Liver (tissue), 9 donors: ENCODE data around the gene RNGTT. TPM values are rescaled to one million over a fixed set of nuclear protein-coding genes. Genes with fewer than 3 reads are reported as not detected.
"Not testable (repeated sequence)": the region's sequence is repeated elsewhere in the genome, so short reads cannot be mapped to it uniquely, and the experiment has no call there.

Experiments used
- DNase-seq: peaks from one replicate; pipeline ENCODE4 v3.0.0-alpha.2; 2017; ENCODE audit warnings: low spot score
- H3K27ac ChIP-seq, 2 donors: one replicate each; pipeline ENCODE4 v1.7.0; 2013; ENCODE audit warnings: inconsistent platforms in 2 of 2, low read length in 2 of 2, control low read depth in 1 of 2, low read depth in 1 of 2, mild to moderate bottlenecking in 1 of 2
- H3K27me3 ChIP-seq, 4 donors: one replicate each; pipeline versions ENCODE4 v1.6.1 to v1.7.0; 2013; ENCODE audit warnings: low read length in 3 of 4, inconsistent platforms in 1 of 4, mild to moderate bottlenecking in 1 of 4, moderate library complexity in 1 of 4; ENCODE audit not compliant: control insufficient read depth in 4 of 4, insufficient read depth in 4 of 4
- H3K36me3 ChIP-seq, 4 donors: one replicate each; pipeline versions ENCODE4 v1.6.1 to v1.7.0; 2013; ENCODE audit warnings: low read length in 3 of 4, mild to moderate bottlenecking in 3 of 4, low read depth in 1 of 4, moderate library complexity in 1 of 4; ENCODE audit not compliant: control insufficient read depth in 4 of 4, insufficient read depth in 3 of 4
- H3K4me1 ChIP-seq, 4 donors: one replicate each; pipeline versions ENCODE4 v1.6.1 to v1.7.0; 2013; ENCODE audit warnings: low read length in 3 of 4, mild to moderate bottlenecking in 3 of 4, moderate library complexity in 1 of 4; ENCODE audit not compliant: control insufficient read depth in 4 of 4, insufficient read depth in 4 of 4
- H3K4me3 ChIP-seq, 3 donors: one replicate each; pipeline versions ENCODE4 v1.6.1 to v1.7.0; 2013; ENCODE audit warnings: low read length in 3 of 3, control low read depth in 1 of 3, low read depth in 1 of 3, mild to moderate bottlenecking in 1 of 3
- H3K9ac ChIP-seq, 2 donors: one replicate each; pipeline ENCODE4 v1.7.0; 2013; ENCODE audit warnings: low read length in 2 of 2, mild to moderate bottlenecking in 2 of 2, moderate library complexity in 2 of 2, control low read depth in 1 of 2, low read depth in 1 of 2
- H3K9me3 ChIP-seq, 4 donors: one replicate each; pipeline versions ENCODE4 v1.6.1 to v1.7.0; 2013; ENCODE audit warnings: low read length in 3 of 4; ENCODE audit not compliant: control insufficient read depth in 4 of 4
- EGR1 ChIP-seq, 2 donors: IDR thresholded peaks; 2 replicates each; pipeline ENCODE4 v1.6.1; 2016 to 2018; ENCODE audit warnings: antibody characterized with exemption in 2 of 2, low read depth in 2 of 2
- FOXA1 ChIP-seq: IDR thresholded peaks from 2 replicates; pipeline ENCODE4 v1.6.1; 2016; ENCODE audit warnings: antibody characterized with exemption
- FOXA2 ChIP-seq: IDR thresholded peaks from 2 replicates; pipeline ENCODE4 v1.6.1; 2016; ENCODE audit warnings: antibody characterized with exemption
- HNF4A ChIP-seq, 2 donors: conservative IDR thresholded peaks; 2 replicates each; pipeline ENCODE4 v1.6.1; 2016; ENCODE audit warnings: antibody characterized with exemption in 2 of 2, mild to moderate bottlenecking in 2 of 2
- HNF4G ChIP-seq: IDR thresholded peaks from 2 replicates; pipeline ENCODE4 v1.6.1; 2016; ENCODE audit warnings: antibody characterized with exemption
- JUND ChIP-seq, 2 donors: IDR thresholded peaks; 2 replicates each; pipeline ENCODE4 v1.6.1; 2016; ENCODE audit warnings: antibody characterized with exemption in 2 of 2
- NR2F2 ChIP-seq: IDR thresholded peaks from 2 replicates; pipeline ENCODE4 v1.6.1; 2016; ENCODE audit warnings: antibody characterized with exemption
- RAD21 ChIP-seq, 2 donors: IDR thresholded peaks; 2 replicates each; pipeline ENCODE4 v1.6.1; 2016; ENCODE audit warnings: antibody characterized with exemption in 2 of 2, mild to moderate bottlenecking in 2 of 2
- RXRA ChIP-seq, 2 donors: IDR thresholded peaks; 2 replicates each; pipeline ENCODE4 v1.6.1; 2017 to 2018; ENCODE audit warnings: antibody characterized with exemption in 2 of 2, mild to moderate bottlenecking in 1 of 2
- SP1 ChIP-seq: IDR thresholded peaks from 2 replicates; pipeline ENCODE4 v1.6.1; 2018; ENCODE audit warnings: antibody characterized with exemption, mild to moderate bottlenecking
- TAF1 ChIP-seq: conservative IDR thresholded peaks from 2 replicates; pipeline ENCODE4 v1.6.1; 2016; ENCODE audit warnings: antibody characterized with exemption, mild to moderate bottlenecking
- YY1 ChIP-seq: IDR thresholded peaks from 2 replicates; pipeline ENCODE4 v1.6.1; 2016; ENCODE audit warnings: antibody characterized with exemption, mild to moderate bottlenecking
- WGBS: extraction: QIAGEN DNeasy Blood & Tissue Kit; methylation state at CpG from one replicate; pipeline ENCODE4 v1.1.7; 2013; 5-methylcytosine and 5-hydroxymethylcytosine counted together
- polyA plus RNA-seq, 2 donors: library from polyadenylated mRNA; stranded (reverse) in 1 of 2; unstranded in 1 of 2; fragments of 200-250 nt in 1 of 2; fragments of >200 nt in 1 of 2; fragmentation: Nextera tagmentation in 1 of 2; extraction: Ambion mirVana in 1 of 2; gene quantifications; one replicate each; pipeline versions ENCODE4 v1.2.1 to v1.2.3, GENCODE V29; 2013 to 2015
- total RNA-seq, 2 donors: library from RNA; depleted of rRNA; stranded (reverse); fragments of >200 nt; gene quantifications; one replicate each; pipeline ENCODE4 v1.2.3, GENCODE V29; 2014
- TF ChIP-seq, protein P1 (sequence below): fragments of 150-350 bp; IDR thresholded peaks from 2 replicates; pipeline ENCODE4 v1.5.1; 2017; ENCODE audit warnings: improper control_type of control experiment, low read depth, low read length; ENCODE audit not compliant: missing input control
- TF ChIP-seq, protein P2 (sequence below): IDR thresholded peaks from 2 replicates; pipeline ENCODE4 v1.6.1; 2016; ENCODE audit warnings: antibody characterized with exemption
- TF ChIP-seq, protein P3 (sequence below): IDR thresholded peaks from 2 replicates; pipeline ENCODE4 v1.6.1; 2016; ENCODE audit warnings: antibody characterized with exemption
- TF ChIP-seq, protein P4 (sequence below): IDR thresholded peaks from 2 replicates; pipeline ENCODE4 v1.6.1; 2016; ENCODE audit warnings: antibody characterized with exemption
- donor health status: healthy.
- donor health status: healthy.
- donor health status: healthy.
- donor health status: healthy.
- donor health status: healthy.

The RNGTT gene
- total and polyA plus RNA-seq, 4 donors: 4.1 to 20.8 (median 7.2) TPM

DNA sequence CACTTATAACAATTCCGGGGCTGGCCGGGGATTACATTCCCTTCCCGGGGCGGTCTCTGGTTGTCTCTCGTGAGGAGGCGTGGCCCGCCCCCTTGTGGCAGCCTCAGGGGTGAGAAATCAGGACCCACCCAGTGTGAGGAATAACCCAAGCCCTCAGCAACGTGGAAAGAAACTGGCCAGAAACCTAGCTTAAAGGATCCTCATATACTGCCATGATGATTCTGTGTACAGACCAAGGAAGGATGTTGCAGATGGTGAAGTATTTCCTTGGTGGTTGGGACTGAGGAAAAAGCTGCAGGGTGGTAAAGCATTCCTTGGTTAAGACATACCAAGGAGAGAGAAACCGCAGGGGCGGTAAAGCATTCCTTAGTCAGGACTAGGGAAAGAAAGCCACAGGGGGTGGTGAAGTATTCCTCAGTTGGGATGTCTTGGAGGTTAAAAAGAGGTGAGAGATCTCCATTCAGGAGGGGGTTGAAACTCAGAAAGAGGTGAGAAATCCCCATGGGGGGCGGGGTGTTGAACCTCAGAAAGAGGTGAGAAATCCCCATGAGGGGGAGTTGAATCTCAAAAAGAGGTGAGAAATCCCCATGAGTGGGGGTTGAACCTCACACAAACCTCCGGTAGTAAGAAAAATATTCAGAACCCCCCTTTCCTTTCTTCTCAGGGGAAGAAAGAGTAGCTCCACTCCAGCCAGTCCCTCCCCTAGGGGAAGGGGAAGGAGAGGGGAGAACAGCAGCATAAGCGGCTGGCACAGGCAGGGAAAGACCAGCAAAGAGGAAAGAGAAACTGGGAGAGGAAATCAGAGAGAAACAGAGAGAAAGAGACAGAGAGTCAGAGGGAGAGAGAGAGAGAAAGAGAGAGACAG lies 238.1 kb downstream of the RNGTT start:
- Histone ChIP-seq H3K4me1 (peaks cover 0 to 1% (median 0%) of the 10 kb centered on the region in 4 donors), H3K9me3 (no peaks in the 10 kb centered on the region), H3K9ac (no peak overlapping the region), H3K27me3 (no peaks in the 10 kb centered on the region), H3K4me3 (no peak overlapping the region), H3K36me3 (no peaks in the 10 kb centered on the region), H3K27ac (no peak overlapping the region)
- TF ChIP-seq HNF4G (no peak), RAD21 (IDR thresholded peaks at IDR 0.05) (peak; percentile 56 to 72)
- TF ChIP-seq, protein P1, sequence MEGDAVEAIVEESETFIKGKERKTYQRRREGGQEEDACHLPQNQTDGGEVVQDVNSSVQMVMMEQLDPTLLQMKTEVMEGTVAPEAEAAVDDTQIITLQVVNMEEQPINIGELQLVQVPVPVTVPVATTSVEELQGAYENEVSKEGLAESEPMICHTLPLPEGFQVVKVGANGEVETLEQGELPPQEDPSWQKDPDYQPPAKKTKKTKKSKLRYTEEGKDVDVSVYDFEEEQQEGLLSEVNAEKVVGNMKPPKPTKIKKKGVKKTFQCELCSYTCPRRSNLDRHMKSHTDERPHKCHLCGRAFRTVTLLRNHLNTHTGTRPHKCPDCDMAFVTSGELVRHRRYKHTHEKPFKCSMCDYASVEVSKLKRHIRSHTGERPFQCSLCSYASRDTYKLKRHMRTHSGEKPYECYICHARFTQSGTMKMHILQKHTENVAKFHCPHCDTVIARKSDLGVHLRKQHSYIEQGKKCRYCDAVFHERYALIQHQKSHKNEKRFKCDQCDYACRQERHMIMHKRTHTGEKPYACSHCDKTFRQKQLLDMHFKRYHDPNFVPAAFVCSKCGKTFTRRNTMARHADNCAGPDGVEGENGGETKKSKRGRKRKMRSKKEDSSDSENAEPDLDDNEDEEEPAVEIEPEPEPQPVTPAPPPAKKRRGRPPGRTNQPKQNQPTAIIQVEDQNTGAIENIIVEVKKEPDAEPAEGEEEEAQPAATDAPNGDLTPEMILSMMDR: peak; percentile 26
- no peak for DNase-seq
- WGBS: 83% methylated on average over 13 of the region's 13 CpGs

DNA sequence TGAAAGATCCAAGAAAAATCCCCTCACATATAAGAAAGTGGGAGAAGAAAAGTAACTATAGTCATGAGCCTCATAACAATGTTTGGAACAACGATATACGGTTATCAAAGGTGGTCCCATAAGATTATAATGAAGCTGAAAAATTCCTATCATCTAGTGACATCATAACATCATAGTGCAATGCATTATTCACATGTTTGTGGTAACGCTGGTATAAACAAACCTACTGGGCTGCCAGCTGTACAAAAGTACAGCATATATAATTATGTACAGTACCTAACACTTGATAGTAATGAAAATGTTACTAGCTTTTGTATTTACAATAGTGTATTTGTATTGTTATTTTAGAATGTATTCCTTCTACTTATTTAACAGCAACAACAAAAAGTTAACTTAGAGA lies 240.7 kb downstream of the RNGTT start:
- no peaks in the 10 kb centered on the region for H3K27me3 ChIP-seq
- TF ChIP-seq EGR1 (IDR thresholded peaks at IDR 0.05; ENCODE audit: low read depth in 2 of 2): no peak
- peaks cover 0 to 1% (median 0%) of the 10 kb centered on the region in 4 donors for H3K4me1 ChIP-seq
- H3K36me3 ChIP-seq: no peaks in the 10 kb centered on the region
- no peak for DNase-seq
- no peak overlapping the region for H3K4me3 ChIP-seq
- H3K9ac ChIP-seq: no peak overlapping the region
- 97% methylated on average over 3 of the region's 3 CpGs for WGBS
- no peaks in the 10 kb centered on the region for H3K9me3 ChIP-seq
- no peak overlapping the region for H3K27ac ChIP-seq

DNA sequence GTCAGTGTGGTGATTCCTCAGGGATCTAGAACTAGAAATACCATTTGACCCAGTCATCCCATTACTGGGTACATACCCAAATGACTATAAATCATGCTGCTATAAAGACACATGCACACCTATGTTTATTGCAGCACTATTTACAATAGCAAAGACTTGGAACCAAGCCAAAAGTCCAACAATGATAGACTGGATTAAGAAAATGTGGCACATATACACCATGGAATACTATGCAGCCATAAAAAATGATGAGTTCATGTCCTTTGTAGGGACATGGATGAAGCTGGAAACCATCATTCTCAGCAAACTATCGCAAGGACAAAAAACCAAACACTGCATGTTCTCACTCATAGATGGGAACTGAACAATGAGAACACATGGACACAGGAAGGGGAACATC lies 247.0 kb downstream of the RNGTT start:
- H3K36me3 ChIP-seq, H3K27me3 ChIP-seq, DNase-seq, H3K9me3 ChIP-seq, H3K9ac ChIP-seq, H3K4me3 ChIP-seq, H3K4me1 ChIP-seq, H3K27ac ChIP-seq: not testable (repeated sequence)
- no CpG with 5 or more reads among the region's 1 CpG for WGBS

DNA sequence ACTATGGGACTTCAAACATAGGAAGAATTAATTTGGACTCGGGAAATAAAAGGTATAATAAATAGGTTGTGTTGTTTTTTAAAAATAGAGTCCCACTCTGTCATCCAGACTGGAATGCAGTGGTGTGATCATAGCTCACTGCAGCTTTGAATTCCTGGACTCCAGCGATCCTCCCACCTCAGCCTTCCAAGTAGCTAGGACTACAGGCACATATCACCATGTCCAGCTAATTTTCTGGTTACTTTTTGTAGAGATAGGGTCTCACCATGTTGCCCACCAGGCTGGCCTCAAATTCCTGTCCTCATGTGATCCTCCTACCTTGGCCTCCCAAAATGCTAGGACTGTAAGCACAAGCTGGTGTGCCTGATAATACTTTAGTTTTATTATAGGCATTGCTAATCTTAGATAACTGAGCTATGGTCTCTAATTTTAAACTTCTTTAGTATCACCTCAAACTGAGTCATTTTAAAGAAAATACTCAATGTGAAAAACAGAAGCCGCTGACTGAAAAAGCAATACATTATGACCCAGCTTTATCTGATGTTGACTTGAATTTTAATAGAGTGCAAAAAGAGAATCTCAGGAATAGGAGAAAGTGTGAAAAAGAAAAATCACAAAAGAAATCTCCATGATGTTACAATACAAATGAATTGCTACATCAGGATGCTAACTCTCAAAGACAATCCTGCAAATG lies 251.0 kb downstream of the RNGTT start:
- no peak overlapping the region for H3K9ac ChIP-seq
- no peak overlapping the region for H3K27ac ChIP-seq
- no peak for DNase-seq
- peaks cover 0 to 17% (median 7%) of the 10 kb centered on the region in 4 donors for H3K4me1 ChIP-seq
- H3K36me3 ChIP-seq: peaks cover 0 to 3% (median 0%) of the 10 kb centered on the region in 4 donors
- no peaks in the 10 kb centered on the region for H3K27me3 ChIP-seq
- no peak for TF ChIP-seq HNF4A (conservative IDR thresholded peaks at IDR 0.05)
- TF ChIP-seq FOXA2: no peak
- no peak for TF ChIP-seq TAF1
- TF ChIP-seq SP1: no peak
- TF ChIP-seq FOXA1: no peak
- no peak for TF ChIP-seq RXRA (IDR thresholded peaks at IDR 0.05)
- no peak for TF ChIP-seq JUND (IDR thresholded peaks at IDR 0.05)
- TF ChIP-seq NR2F2: no peak
- TF ChIP-seq, protein P2, sequence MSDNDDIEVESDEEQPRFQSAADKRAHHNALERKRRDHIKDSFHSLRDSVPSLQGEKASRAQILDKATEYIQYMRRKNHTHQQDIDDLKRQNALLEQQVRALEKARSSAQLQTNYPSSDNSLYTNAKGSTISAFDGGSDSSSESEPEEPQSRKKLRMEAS: no peak
- TF ChIP-seq, protein P1: no peak
- no peak for TF ChIP-seq YY1
- TF ChIP-seq, protein P3, sequence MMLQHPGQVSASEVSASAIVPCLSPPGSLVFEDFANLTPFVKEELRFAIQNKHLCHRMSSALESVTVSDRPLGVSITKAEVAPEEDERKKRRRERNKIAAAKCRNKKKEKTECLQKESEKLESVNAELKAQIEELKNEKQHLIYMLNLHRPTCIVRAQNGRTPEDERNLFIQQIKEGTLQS: no peak
- TF ChIP-seq, protein P4, sequence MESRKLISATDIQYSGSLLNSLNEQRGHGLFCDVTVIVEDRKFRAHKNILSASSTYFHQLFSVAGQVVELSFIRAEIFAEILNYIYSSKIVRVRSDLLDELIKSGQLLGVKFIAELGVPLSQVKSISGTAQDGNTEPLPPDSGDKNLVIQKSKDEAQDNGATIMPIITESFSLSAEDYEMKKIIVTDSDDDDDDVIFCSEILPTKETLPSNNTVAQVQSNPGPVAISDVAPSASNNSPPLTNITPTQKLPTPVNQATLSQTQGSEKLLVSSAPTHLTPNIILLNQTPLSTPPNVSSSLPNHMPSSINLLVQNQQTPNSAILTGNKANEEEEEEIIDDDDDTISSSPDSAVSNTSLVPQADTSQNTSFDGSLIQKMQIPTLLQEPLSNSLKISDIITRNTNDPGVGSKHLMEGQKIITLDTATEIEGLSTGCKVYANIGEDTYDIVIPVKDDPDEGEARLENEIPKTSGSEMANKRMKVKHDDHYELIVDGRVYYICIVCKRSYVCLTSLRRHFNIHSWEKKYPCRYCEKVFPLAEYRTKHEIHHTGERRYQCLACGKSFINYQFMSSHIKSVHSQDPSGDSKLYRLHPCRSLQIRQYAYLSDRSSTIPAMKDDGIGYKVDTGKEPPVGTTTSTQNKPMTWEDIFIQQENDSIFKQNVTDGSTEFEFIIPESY: no peak
- no peak for TF ChIP-seq RAD21 (IDR thresholded peaks at IDR 0.05)
- no peaks in the 10 kb centered on the region for H3K9me3 ChIP-seq
- H3K4me3 ChIP-seq: no peak overlapping the region
- WGBS: 97% methylated on average over 3 of the region's 3 CpGs
